Gastroesophageal sphincter (tissue), 3 donors: ENCODE measurements around the gene UBE3D.

Source experiments
- EP300 ChIP-seq: sonication (generic); formaldehyde crosslinking; IDR thresholded peaks from one replicate; pipeline ENCODE4 v1.6.1; 2017; ENCODE audit warnings: antibody characterized with exemption, mild to moderate bottlenecking
- TF ChIP-seq, protein P1 (sequence below), 4 experiments: fragments of 200-600 bp in 2 of 4; fragments of 450-650 bp in 2 of 4; sonication (generic) in 1 of 4; IDR thresholded peaks; one replicate each; pipeline ENCODE4 v1.5.1; 2017 to 2019; ENCODE audit warnings: antibody characterized with exemption in 4 of 4, mild to moderate bottlenecking in 2 of 4, moderate library complexity in 2 of 4

- TF ChIP-seq, protein P1, sequence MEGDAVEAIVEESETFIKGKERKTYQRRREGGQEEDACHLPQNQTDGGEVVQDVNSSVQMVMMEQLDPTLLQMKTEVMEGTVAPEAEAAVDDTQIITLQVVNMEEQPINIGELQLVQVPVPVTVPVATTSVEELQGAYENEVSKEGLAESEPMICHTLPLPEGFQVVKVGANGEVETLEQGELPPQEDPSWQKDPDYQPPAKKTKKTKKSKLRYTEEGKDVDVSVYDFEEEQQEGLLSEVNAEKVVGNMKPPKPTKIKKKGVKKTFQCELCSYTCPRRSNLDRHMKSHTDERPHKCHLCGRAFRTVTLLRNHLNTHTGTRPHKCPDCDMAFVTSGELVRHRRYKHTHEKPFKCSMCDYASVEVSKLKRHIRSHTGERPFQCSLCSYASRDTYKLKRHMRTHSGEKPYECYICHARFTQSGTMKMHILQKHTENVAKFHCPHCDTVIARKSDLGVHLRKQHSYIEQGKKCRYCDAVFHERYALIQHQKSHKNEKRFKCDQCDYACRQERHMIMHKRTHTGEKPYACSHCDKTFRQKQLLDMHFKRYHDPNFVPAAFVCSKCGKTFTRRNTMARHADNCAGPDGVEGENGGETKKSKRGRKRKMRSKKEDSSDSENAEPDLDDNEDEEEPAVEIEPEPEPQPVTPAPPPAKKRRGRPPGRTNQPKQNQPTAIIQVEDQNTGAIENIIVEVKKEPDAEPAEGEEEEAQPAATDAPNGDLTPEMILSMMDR (IDR thresholded peaks at IDR 0.05): no peak
- TF ChIP-seq EP300: no peak
Observed at GRCh38 chr6:83008626-83009025, 57.0 kb downstream of the UBE3D start.
